Measurements from ENCODE around the gene ALB.

ALB gene

DNA sequence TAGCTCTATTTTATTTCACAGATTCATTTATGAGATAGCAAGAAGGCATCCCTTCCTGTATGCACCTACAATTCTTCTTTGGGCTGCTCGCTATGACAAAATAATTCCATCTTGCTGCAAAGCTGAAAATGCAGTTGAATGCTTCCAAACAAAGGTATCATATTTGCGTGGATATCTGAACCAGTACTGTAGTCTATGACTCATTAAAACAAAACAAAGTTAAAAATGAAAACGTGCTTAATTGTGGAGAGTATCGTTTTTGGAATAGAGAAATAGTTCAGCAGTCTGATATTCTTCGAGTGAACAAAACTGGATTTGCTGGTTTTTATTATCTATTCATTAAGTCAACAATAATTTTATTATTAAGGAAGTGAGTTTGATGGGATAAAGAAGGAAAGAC, 38.2 kb downstream of the ALB start:
- DNase-seq (ENCODE audit: low read depth): no peak

GRCh38 chr4:73443224-73443623, 39.1 kb downstream of the ALB start:
- no peak overlapping the region for H3K4me3 ChIP-seq (ENCODE audit: low read length)
- TF ChIP-seq CTCF (conservative IDR thresholded peaks at IDR 0.05; ENCODE audit: low read depth, low read length): no peak
- DNase-seq (ENCODE audit: low read depth): no peak

More for the DNA sequence above, 38.2 kb downstream of the ALB start:
- no peak for TF ChIP-seq CTCF (conservative IDR thresholded peaks at IDR 0.05; ENCODE audit: low read depth, low read length)
- no peak overlapping the region for H3K4me3 ChIP-seq (ENCODE audit: low read length)

DNA sequence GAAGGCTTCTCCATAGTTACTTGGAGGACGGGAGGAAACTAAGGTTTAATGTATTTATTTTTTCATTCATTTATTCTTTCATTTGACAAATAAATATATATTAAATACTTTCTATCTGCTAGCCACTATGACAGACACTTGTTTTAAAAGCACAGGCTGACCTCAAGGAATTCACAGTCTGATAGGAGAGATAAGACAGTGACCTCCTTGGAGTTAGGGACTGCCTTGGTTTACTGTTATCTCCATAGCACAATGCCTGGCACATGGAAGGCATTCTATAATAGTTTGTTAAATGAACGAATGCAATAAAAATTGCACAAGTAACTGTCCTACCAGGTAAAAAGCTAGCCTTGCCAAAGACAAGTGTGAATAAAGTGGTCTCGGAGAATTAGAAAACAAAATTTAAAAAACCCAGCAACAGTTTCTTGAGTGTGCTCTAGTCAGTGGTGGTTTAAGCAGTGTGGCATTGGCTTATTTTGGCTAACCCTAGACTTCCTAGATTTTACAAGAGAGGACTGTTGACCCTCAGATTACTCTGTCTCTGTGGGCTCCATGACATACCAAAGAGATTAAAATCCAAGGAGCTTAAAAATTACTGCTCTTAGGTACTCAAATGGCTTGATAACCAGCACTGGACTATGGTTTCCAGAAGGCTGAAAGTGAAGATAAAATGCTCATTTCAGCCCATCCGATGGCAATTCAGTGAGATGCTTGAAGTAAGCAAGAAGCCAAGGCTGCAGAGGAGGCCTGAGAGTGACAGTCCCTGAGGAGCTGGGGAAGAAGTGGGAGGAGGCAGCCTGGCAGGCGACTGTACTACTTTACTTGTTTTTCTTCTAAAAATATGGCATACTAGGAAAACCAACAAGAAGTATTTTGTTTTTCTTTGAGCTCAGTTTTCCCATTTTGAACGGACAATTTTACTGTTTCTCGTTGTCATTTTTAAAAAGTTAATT, 41.6 kb downstream of the ALB start:
- DNase-seq (ENCODE audit: low read depth): no peak
- TF ChIP-seq CTCF (conservative IDR thresholded peaks at IDR 0.05; ENCODE audit: low read depth, low read length): no peak
- no peak overlapping the region for H3K4me3 ChIP-seq (ENCODE audit: low read length)

DNA sequence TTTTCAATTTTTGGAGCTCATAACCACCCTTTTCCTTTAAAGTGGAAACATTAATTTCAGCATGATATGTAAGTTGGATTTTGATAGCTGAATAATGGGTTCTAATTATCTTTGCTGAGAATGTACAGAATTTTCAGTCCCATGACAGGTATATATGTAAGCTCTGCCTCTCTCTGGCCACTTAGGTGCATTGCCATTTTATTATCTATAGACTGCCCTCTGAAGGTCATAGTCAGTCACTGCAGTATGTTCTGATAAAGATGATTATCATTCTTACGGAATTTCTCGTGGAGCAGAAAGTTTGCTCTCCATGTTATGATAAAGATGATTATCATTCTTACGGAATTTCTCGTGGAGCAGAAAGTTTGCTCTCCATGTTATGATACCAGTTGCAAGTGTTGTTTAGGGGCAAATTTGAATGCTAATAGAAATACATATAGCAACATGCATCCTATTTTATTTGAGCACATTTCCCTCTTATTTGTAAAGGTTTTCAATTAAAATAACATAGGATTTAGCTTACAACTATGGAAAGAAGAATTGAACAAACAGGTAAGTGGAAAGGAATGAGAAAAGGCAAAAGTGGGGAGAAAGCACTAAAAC, 42.4 kb downstream of the ALB start:
- no peak overlapping the region for H3K4me3 ChIP-seq (ENCODE audit: low read length)
- no peak for DNase-seq (ENCODE audit: low read depth)
- peak; percentile 81 for TF ChIP-seq CTCF (conservative IDR thresholded peaks at IDR 0.05; ENCODE audit: low read depth, low read length)

- no peak overlapping the region for H3K4me3 ChIP-seq (ENCODE audit: low read length)
- DNase-seq (ENCODE audit: low read depth): no peak
- no peak for TF ChIP-seq CTCF (conservative IDR thresholded peaks at IDR 0.05; ENCODE audit: low read depth, low read length)
Measured at GRCh38 chr4:73447671-73448070, 43.6 kb downstream of the ALB start.

DNA sequence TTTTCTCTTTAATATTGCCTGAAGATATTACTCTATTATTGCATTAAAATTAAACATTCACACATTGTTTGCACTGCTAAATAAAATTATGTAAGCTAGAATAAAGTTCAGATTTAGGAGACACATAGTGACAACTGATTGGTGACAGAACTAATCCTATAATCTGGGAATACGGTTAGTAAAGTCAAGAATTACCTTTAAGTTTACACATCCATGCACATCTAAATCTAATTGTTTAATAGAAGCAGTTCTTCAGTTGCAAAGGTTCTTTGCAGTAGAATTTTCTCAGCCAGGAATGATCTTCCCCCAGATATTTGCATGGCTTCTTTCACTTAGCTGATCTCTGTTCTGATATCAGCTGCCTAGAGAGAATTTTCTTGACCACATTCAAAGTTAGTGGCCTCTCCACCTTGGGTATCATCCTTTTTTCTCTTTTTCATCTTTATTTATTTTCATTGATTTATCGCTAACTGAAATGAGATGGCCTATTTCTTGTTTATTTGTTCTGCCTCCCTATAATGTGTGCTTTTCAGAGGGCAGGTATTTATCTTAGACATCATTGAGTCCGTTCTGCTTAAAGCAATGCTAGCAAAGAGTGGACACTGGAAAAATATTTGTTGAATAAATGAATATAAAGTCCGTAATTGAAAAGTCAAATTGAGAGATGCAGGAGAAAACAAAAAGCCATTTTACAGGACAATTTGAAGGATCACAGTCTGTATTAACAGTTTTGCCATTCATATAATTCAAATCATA, 44.5 kb downstream of the ALB start:
- no peak overlapping the region for H3K4me3 ChIP-seq (ENCODE audit: low read length)
- no peak for TF ChIP-seq CTCF (conservative IDR thresholded peaks at IDR 0.05; ENCODE audit: low read depth, low read length)
- DNase-seq (ENCODE audit: low read depth): no peak
